Activated CD8-positive, alpha-beta memory T cell treated with anti-CD3 and anti-CD28 coated beads for 24 hours (primary cell): ENCODE data around the gene ZNFX1.
"Not testable (repeated sequence)": the region's sequence is repeated elsewhere in the genome, so short reads cannot be mapped to it uniquely, and the experiment has no call there.

Experiments
- DNase-seq: peaks from one replicate; pipeline ENCODE4 v3.0.0-alpha.2; 2020

The ZNFX1 gene

DNA sequence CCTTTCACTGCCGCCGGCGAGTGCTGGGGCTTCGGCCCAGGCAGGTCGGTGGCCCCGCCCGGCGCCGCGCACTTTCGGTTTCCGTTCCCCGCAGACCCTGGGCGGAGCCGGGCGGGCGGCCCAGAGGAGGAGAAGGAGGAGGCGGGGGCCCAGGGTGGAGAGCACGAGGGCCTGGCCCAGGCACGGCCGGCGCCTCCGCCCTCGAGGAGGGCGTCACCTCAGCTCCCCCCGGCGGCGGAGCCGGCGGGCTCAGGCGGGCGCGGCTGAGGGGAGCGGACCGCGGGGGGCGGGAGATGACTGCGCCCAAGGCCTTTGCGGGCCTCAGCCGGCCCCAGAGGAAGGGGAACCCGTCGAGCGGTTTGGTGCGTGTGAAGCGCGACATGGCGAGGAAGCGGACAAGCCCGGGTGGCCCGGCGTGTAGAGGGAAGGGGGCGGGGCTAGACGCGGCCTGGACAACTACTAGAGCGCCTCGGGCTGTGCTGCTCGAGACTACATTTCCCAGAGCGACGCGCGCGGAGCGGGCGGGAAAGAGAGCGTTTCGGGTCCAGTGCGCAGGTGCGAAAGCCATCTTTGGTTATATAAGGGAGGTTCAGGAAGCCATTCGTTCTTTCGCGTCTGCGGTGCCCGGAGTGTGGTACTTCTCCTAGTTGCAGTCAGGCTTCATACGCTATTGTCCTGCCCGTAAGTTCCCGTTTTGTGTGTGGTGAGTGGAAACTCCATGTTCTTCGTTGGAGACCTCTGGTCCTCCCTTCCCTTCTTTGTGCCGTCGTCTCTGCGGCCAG is at the start of gene ZNFX1:
Gene ZNFX1, minus strand, starts transcription at position 22 of the 782 bp plus-strand sequence. CDS start 2,218 bp downstream, outside the sequence.
- peak; percentile 99 for DNase-seq

- no peak for DNase-seq
Measured at GRCh38 chr20:49326026-49326425, 48.2 kb upstream of the ZNFX1 start.

DNA sequence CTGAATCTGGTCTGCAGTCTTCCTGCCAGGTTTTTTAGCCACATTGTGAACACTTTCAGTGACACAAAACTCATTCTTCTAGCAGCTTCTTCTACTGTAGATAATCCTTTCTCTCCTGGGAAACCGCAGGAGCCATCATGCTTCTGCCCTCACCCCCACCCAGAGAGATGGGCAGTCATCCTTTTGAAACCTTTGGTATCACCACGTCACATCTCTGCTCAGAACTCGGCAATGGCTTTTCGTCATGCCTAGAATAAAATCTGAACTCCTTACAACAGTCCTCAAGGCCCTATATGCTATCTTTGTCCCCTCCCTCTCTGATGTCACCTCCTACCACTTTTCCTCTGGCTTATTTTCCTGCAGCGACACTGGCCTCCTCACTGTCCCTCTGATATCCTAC is 46.4 kb upstream of the ZNFX1 start:
- no peak for DNase-seq

DNA sequence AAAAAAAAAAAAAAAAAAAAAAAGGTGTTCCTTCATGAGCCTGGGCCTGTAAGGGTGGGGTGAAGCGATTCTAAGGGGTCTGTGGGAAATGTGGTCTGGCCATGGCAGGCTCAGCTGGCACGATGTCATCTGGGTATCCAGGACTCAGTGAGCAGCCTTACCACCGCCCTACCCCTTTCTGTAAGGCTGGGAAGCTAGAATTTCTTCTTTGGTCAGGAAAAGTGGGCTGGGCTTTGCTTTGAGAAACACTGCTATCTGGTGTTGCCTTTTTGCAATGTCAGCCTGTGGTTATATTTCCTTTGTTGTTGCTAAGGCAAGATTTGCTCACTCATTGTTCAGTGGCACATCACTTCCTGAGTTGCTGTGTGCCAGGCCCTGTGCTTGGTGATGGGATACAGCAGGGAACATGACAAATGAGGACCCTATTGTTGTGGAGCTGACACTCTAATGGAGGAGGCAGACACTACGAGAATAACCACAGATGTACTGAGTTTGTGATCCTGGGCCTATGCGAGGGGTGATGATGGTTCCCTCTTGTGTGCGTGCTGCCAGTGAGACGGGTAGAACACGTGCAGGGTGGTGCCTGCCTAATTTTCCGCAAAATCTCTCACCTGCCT is 45.9 kb upstream of the ZNFX1 start:
- DNase-seq = peak; percentile 64

DNA sequence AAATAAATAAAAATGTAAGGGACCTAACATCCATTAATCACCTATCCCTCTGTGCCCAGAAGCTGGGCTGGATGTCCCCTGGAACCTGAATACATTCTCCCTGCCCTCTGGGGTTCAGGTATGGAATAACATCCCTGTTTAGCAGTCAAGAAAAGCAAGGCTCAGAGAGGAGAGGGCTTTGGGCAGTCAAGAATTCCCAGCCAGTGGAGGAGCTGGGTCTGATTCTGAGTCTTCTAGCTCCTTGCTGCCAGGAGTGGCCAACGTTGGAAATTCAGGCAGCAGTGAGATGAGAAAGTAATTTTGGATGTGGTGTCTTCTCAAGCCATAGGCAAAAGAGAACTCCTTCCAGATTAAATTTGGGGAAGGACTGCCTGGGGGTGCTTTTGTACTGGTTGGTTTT is 42.6 kb upstream of the ZNFX1 start:
- DNase-seq = no peak

- no peak for DNase-seq
Measured at GRCh38 chr20:49319208-49319809, 41.5 kb upstream of the ZNFX1 start.

DNA sequence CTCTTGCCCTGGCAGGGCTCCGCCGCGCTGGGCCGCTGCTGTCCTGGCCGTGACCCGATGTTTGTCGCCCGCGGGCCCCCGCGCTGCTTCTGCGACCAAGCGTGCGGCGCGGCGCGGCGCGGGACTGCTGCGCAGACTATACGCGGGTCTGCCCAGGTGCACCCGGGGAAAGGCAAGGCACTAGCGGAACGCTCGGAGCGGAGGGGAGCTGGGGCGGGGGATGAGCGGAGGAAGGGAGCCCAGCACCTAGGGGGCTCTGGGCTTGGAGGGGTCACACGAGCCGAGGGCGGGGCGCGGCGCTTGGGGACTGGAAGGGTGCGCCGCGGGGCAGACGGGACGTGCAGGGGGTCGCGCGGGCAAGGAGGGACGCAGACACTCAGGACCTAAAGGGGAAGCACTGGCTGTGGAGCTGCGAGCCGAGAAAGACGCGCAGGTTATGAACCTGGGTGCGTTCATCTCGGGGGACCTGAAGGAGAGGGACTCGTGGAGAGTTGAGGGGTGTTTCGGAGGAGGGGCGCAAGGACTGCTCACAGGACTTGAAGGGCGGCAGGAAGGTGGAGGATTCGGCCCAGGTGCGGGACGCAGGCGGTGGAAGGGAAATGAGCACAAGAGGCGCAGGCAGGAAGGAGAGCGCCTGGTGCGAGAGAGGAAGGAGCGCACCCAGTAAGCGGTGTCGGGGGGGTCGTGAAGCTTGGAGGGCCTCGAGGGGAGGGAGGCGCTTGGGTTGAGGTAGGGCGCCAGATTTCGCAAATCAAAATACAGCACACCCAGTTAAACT is 40.8 kb upstream of the ZNFX1 start:
- DNase-seq = peak; percentile 72

- no peak for DNase-seq
Measured at GRCh38 chr20:49318091-49318429, 40.2 kb upstream of the ZNFX1 start.

DNA sequence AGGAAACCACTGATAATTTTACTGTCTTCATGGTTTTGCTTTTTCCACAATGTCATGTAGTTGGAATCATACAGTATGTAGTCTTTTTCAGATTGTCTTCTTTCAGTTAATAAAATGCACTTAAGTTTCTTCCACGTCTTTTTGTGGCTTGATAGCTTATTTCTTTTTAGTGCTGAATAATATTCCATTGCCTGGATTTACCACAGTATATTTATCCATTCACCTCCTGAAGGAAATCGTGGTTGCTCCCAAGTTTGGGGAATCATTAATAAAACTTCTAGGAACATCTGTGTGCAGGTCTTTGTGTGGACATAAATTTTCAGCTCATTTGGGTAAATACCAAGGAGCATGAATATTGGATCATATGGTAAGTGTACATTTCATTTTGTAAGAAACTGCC is 38.8 kb upstream of the ZNFX1 start:
- DNase-seq = no peak

GRCh38 chr20:49315580-49315979 is 37.7 kb upstream of the ZNFX1 start:
- DNase-seq = no peak

GRCh38 chr20:49314052-49314451 is 36.2 kb upstream of the ZNFX1 start:
- not testable (repeated sequence) for DNase-seq

- DNase-seq = no peak
Measured at GRCh38 chr20:49313283-49313682, 35.4 kb upstream of the ZNFX1 start.

- no peak for DNase-seq
Measured at GRCh38 chr20:49312661-49313060, 34.8 kb upstream of the ZNFX1 start.

DNA sequence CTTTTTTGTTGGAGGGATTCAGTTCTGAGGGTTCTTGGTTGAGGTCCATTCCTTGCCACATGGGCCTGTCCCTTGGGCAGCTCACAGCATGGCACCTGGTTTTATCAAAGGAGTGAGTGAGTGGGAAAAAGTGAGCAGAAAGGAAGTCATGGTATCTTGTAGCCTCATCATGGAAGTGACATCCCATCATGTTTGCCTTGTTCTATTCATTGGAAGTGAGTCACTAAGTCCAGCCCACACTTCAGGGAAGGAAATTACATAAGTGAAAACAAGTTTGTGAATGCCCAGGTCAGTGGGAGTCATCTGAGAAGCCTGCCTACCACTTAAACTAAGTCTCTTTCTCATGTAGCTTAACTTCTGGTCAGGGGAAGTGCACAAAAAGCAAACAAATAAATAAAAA is 32.8 kb upstream of the ZNFX1 start:
- no peak for DNase-seq

DNA sequence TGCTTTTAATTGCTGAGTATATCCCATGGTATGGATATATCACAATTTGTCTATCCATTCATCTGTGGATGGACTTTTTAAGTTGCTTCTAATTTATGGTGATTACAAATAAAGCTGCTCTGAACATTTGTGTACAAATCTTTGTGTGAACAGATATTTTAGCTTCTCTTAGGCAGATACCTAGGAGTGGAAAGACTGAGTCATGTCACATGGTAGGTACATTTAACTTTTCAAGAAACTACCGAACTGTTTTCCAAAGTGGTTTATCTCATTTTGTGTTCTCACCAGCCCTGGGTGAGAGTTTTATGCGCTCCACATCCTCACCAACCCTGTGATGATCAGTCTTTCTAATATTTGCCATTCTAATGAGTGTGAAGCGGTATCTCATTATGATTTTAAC is 31.0 kb upstream of the ZNFX1 start:
- no peak for DNase-seq

GRCh38 chr20:49306903-49307620 is 29.2 kb upstream of the ZNFX1 start:
- no peak for DNase-seq

DNA sequence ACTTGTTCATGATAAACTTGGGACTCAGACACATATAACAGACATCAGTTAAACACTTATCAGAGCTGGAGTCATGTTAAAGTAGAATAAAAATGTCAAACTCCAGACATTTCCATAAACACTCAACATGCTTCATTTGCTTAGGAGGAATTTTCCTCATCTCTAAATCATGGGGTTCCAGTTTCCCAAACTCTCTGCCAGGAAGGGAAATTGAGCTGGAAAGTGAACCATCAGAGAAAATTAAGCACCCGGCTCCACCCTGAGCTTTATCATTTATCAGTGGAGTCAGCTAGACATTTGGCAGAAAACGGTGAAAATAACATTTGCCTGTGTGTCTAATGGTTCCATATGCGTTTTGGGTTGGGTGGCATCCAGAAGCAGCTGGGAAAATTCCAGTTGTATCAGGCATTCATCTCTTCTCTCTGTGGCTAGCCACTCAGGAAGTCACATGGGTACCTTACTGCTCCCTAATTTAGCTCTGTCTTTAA is 25.3 kb upstream of the ZNFX1 start:
- DNase-seq = no peak

GRCh38 chr20:49297605-49298530 is 20.0 kb upstream of the ZNFX1 start:
- DNase-seq = no peak

DNA sequence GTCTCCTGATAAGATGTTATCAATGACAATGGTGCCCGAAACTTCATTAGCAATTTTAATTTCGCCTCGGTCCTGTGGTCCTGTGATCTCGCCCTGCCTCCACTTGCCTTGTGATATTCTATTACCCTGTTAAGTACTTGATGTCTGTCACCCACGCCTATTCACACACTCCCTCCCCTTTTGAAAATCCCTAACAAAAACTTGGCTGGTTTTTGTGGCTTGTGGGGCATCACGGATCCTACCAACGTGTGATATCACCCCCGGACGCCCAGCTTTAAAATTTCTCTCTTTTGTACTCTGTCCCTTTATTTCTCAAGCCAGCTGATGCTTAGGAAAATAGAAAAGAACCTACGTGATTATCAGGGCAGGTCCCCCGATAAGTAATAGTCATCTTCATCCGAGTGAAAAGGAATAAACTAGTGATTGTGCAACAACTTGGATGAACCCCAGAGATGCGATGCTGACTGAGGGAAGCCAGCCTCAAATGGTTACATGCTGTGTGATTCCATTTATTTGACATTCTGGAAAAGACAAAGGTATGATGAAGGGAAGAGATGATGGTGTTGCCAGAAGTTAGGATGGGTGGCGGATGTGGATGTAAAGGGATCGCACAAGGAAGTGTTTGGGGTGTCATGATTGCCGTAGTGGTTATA is 16.3 kb upstream of the ZNFX1 start:
- DNase-seq = not testable (repeated sequence)

DNA sequence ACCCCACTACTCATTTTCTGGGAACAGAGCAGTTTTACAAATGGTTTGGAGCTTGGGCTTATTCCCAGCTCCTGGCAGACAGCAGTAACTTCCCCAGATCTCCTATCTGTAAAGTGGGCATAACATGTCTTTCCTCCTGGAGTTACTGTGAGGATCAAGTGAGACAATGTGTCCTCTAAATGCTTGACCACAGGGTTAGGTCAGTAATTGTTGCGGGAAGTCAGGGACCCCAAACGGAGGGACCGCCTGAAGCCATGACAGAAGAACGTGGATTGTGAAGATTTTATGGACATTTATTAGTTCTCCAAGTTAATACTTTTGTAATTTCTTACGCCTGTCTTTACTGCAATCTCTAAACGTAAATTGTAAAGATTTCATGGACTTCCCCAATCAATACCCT is 15.3 kb upstream of the ZNFX1 start:
- DNase-seq = no peak

GRCh38 chr20:49292010-49292409 is 14.2 kb upstream of the ZNFX1 start:
- DNase-seq = no peak
